Ectodermal cell (in vitro differentiated cells): Measurements from ENCODE around the gene KCNK18.
"Not testable (repeated sequence)": the region's sequence is repeated elsewhere in the genome, so short reads cannot be mapped to it uniquely, and the experiment has no call there.

ENCODE experiments used
- H3K27ac ChIP-seq: 2 replicates; pipeline ENCODE4 v1.7.0; 2013; ENCODE audit warnings: mild to moderate bottlenecking, low read depth, low read length; ENCODE audit not compliant: insufficient read depth, poor library complexity, severe bottlenecking
- H3K27me3 ChIP-seq: 2 replicates; pipeline ENCODE4 v1.7.0; 2013; ENCODE audit warnings: mild to moderate bottlenecking, low read length; ENCODE audit not compliant: insufficient read depth, control insufficient read depth, poor library complexity, severe bottlenecking
- H3K36me3 ChIP-seq: one replicate; pipeline ENCODE4 v1.7.0; 2013; ENCODE audit warnings: low read length; ENCODE audit not compliant: control insufficient read depth, insufficient read depth
- H3K4me1 ChIP-seq: one replicate; pipeline ENCODE4 v1.7.0; 2013; ENCODE audit warnings: low read length; ENCODE audit not compliant: control insufficient read depth, insufficient read depth
- H3K4me3 ChIP-seq: 2 replicates; pipeline ENCODE4 v1.7.0; 2013; ENCODE audit warnings: low read depth, low read length, control low read depth; ENCODE audit not compliant: insufficient read depth
- H3K9me3 ChIP-seq: 2 replicates; pipeline ENCODE4 v1.7.0; 2013; ENCODE audit warnings: mild to moderate bottlenecking, low read length, moderate library complexity; ENCODE audit not compliant: control insufficient read depth
- WGBS, 2 experiments: methylation state at CpG; one replicate each; pipeline ENCODE4 v1.1.7; 2013; ENCODE audit warnings: missing lambda C conversion rate in 2 of 2; 5-methylcytosine and 5-hydroxymethylcytosine counted together

Gene KCNK18

DNA sequence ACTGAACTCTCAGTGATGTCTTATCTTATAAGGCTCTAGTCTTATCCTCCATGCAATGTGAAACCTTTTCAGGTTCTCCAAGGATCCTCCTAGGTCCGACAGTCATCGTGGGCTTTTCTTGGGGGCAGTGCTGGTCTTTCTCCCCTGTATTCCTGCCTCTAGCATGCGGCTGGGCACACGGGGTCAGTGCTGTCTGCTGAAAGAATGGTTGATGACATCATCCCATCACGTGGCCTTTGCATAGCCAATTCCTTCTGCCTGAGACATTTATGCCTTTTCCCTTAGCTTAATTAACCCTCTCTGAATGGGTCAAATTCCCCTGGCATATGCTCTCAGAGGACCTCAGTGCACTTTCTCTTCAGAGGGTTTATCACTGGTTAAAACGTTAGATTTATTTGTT lies 27.0 kb upstream of the KCNK18 start:
- Histone ChIP-seq H3K27me3 (peaks cover 100% of the 10 kb centered on the region), H3K36me3 (no peaks in the 10 kb centered on the region), H3K4me1 (no peaks in the 10 kb centered on the region), H3K9me3 (no peaks in the 10 kb centered on the region), H3K27ac (no peak overlapping the region), H3K4me3 (no peak overlapping the region)
- 15% methylated on average over 6 of the region's 6 CpGs for WGBS, 2 experiments

DNA sequence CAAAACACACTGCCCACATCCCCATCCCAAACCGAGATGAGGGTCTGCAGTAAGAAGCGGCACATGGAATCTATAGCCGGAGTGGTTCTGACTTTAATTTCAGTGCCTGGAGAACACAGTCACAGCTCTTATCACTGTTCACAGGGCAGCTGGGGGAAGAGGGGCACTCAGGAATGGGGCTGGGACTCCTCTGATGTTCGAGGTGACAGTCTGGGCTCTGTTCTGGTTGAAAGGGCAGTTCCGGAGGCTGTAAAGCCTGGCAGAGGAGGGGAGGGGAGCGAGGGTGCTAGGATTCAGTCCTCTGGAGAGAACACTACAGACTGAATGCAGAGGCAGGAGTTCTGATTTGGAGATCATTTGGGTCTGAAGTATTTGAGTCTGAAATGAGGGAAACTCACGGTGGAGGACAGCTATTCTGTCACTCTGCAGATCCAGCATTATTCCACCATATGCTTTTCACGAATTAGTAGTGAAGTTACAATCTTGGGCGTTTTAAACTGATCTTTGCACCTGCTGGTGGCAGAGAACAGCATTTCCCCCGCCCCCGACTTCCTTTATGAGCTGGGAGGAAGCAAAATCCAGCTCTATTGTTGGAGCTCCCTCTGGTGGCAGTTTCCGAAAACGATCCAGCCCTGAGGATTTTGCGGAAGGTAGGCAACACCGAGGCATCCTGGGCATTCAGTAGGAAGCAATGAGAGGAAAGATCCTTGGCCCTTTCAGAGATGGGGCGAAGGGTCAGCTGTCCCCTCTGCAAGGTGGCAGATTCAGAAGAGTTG lies 22.7 kb upstream of the KCNK18 start:
- no peaks in the 10 kb centered on the region for H3K36me3 ChIP-seq
- H3K9me3 ChIP-seq, result no peaks in the 10 kb centered on the region
- peak overlapping the region; percentile 35 for H3K4me3 ChIP-seq
- no peaks in the 10 kb centered on the region for H3K4me1 ChIP-seq
- no peak overlapping the region for H3K27ac ChIP-seq
- H3K27me3 ChIP-seq, result peaks cover 67% of the 10 kb centered on the region
- WGBS, 2 experiments, result 12 to 14% methylated on average over 16 of the region's 16 CpGs

DNA sequence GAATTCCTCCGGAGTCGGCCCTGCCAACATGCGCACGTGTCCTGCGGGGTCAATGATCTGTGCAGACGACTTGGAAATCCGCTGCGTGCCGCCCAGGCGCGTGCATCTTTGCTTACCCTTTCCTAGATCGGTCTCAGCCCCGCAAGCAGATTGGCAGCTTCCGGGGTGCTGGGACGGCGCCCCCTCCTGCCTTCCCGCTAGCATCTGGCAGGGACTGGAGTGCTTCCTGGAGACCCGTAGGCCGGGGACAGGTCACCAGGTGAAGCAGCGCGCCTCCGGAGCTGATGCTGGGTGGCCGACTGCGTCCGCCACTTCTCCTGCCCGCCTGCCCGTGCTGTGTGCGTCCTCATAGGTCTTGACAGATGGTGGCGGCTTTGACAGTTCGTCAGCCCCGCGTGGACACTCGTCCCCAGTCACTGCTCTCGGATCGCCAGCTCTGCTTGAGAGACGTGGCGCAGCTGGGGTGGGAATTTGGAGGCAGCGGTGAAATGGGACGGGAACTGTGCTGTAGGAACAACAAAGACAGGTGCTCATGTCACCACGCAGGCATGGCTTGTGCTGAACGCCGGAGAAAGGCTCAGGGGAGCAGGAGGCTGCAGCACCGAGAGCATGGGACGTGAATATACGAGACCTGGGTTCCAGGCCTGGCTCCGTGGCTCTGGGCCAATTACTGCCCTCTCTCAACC lies 21.9 kb upstream of the KCNK18 start:
- Histone ChIP-seq H3K9me3 (no peaks in the 10 kb centered on the region), H3K27me3 (peaks cover 60% of the 10 kb centered on the region), H3K36me3 (no peaks in the 10 kb centered on the region), H3K4me3 (peak overlapping the region; percentile 35), H3K27ac (no peak overlapping the region), H3K4me1 (no peaks in the 10 kb centered on the region)
- WGBS, 2 experiments, result 3% methylated on average over 46 of the region's 46 CpGs

DNA sequence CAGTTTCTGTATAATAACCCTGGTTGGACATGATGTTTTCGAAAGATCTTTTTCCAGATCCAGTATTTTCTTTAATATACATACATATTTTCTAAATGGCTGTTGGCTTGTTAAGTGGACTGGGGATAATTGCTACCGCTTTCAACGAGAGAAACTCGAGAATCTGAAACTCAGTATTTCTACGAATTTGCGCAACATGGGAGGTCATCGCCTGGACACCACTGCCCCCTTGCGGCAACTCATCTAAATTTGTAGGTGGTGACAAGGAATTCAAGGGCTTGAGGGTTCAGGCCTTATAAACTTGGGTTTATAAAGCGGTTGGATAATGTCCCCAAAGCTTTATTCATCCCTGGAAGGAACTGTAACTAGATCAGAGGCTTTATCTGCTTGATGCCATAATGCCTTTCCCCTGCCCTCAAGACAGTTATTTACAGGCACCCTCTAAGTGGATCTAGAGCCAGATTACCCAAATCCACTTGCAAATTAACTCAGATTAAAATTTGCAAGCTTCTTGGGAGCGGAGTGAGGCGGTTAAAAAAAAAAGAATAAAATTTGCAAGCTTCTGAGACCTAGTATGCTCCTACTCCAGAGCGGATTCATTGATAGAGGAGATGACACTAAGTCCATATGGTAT lies 21.3 kb upstream of the KCNK18 start:
- no peak overlapping the region for H3K27ac ChIP-seq
- no peaks in the 10 kb centered on the region for H3K4me1 ChIP-seq
- H3K4me3 ChIP-seq, result peak overlapping the region; percentile 35
- no peaks in the 10 kb centered on the region for H3K36me3 ChIP-seq
- peaks cover 53% of the 10 kb centered on the region for H3K27me3 ChIP-seq
- H3K9me3 ChIP-seq, result no peaks in the 10 kb centered on the region
- WGBS, 2 experiments, result 28 to 29% methylated on average over 11 to 12 of the region's 12 CpGs

DNA sequence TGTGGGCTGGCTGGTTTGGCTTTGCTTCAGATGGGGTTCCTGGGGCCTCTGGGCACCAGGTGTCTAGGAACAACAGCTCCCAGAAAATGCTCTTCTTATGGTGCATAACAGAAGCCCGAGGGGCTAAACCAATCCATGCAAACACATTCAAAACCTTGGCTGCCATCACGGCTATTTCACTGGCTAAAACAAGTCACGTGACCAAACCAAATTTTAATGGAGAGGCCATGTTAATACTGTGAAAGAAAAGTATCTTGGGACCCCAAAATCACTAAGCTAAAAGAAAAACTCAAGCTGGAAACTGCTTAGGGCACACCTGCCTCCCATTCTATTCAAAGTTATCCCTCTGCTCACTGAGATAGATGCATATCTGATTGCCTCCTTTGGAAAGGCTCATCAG lies 19.1 kb upstream of the KCNK18 start:
- 95 to 96% methylated on average over 3 of the region's 3 CpGs for WGBS, 2 experiments
- Histone ChIP-seq H3K4me3 (no peak overlapping the region), H3K27me3 (peaks cover 32% of the 10 kb centered on the region), H3K4me1 (no peaks in the 10 kb centered on the region), H3K27ac (no peak overlapping the region), H3K9me3 (no peaks in the 10 kb centered on the region), H3K36me3 (no peaks in the 10 kb centered on the region)

DNA sequence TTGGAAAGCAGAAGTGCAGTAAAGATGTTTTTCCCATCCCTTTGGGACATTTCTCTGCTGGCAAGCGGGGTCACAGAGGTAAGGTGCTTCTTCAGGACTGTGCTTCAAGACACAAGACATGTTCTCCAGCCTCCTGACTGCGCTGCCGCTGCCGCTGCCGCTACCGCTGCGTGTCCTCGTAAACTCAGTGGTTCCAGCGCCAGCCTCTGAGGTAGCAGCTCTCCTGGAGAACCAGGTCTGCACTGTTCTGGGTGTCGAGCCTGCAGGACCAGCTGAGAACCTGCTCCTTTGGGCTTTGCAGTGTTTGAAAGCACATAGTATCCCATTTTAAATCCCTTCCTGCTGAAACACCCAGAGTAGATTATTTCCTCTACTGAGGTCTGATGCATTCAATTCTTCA lies 13.0 kb upstream of the KCNK18 start:
- Histone ChIP-seq H3K27me3 (no peaks in the 10 kb centered on the region), H3K27ac (no peak overlapping the region), H3K4me3 (no peak overlapping the region), H3K9me3 (no peaks in the 10 kb centered on the region), H3K36me3 (no peaks in the 10 kb centered on the region), H3K4me1 (no peaks in the 10 kb centered on the region)
- 94 to 95% methylated on average over 10 of the region's 10 CpGs for WGBS, 2 experiments

DNA sequence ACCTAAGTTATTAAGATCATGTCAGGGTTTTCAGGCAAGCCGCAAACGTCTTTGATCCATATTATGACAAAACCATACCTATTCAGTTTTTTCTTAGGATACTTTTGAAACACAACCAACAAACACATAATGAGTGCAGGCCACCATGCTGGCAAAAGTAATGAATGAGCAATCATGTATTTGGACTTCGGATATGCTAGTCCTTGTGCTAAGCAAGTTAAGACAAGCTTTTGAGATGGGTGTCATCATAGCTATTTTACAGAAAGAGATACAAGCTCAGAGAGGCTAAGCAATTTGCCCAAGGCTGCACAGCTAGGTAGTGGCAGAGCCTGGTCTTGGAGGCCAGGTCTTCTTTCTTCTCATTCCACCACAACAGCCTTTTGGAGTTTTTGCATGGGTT lies 12.5 kb upstream of the KCNK18 start:
- H3K4me3 ChIP-seq, result no peak overlapping the region
- no peaks in the 10 kb centered on the region for H3K4me1 ChIP-seq
- no peak overlapping the region for H3K27ac ChIP-seq
- no peaks in the 10 kb centered on the region for H3K36me3 ChIP-seq
- H3K9me3 ChIP-seq, result no peaks in the 10 kb centered on the region
- no peaks in the 10 kb centered on the region for H3K27me3 ChIP-seq
- WGBS, 2 experiments, result 86 to 89% methylated on average over 3 of the region's 3 CpGs

DNA sequence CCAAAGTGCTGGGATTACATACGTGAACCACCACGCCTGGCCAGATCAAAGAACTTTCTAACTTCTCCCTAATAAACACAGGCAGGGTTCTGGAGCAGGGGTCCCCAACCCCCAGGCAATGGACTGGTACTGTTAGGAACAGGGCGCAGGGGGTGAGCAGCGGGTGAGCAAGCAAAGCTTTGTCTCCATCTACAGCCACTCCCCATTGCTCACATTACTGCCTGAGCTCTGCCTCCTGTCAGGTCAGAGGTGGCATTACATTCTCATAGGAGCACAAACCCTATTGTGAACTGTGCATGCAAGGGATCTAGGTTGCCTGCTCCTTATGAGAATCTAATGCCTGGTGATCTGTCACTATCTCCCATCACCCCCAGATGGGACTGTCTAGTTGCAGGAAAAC lies 11.5 kb upstream of the KCNK18 start:
- H3K4me1 ChIP-seq, H3K4me3 ChIP-seq, H3K36me3 ChIP-seq, H3K9me3 ChIP-seq, H3K27me3 ChIP-seq, H3K27ac ChIP-seq: not testable (repeated sequence)
- WGBS, 2 experiments, result 90 to 97% methylated on average over 4 of the region's 4 CpGs

DNA sequence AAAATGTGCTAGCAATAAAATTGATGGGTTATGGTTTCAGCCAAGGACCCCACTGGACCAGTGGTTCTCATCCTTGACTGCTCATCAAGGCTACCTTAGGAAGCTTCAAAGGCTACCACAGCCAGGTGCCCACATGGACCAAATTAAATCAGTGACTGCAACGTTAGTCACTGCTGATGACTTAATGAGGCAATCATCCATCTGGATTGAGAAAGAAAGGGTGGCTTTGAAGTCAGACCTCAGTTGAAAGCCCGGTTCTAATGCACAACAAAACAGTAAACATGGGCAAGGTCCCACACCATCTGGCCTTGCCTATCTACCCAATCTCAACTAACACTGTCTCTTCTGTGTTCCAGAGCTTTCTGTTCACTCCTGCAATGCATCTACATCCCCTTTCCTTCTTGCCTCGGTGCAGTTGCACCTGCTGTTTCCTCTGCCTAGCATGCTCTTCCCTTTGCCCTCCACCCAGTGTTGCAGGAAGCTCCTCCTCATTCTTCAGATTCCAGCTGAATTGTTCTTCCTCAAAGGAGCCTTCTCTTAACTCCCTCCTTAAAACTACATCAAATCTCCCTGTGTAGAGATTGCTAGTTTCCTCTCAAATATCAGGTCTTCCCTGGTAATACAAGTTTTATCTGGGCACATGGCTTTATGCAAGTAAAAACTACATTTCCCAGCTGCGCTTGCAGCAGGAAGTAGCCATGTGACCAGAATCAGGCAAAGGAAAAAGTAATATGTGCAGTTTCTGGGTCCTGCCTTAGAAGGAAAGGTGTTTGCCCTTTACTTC lies 10.3 kb upstream of the KCNK18 start:
- Histone ChIP-seq H3K9me3 (no peaks in the 10 kb centered on the region), H3K4me1 (no peaks in the 10 kb centered on the region), H3K27me3 (no peaks in the 10 kb centered on the region), H3K4me3 (no peak overlapping the region), H3K27ac (no peak overlapping the region), H3K36me3 (no peaks in the 10 kb centered on the region)
- 74 to 75% methylated on average over 4 of the region's 4 CpGs for WGBS, 2 experiments

DNA sequence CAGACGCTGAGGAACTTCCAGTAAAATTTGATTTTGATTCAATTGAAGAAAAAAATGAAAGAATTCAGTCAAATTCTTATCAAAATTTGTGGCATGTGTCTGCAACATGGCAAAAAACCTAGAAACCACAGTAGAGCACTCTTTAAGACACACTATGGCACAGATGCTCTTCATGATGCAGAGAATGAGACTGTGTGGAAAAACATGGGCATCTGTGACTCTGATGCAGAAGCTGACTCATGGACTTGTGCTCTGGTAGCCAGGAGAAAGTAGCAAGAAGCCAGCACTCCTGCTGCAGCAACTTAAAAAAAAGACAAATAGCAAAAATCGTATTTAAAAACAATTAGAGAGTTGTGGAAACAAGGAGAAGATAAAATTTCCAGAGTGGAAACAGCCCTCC lies 8.9 kb upstream of the KCNK18 start:
- Histone ChIP-seq H3K36me3 (no peaks in the 10 kb centered on the region), H3K4me3 (no peak overlapping the region), H3K9me3 (no peaks in the 10 kb centered on the region), H3K27ac (no peak overlapping the region), H3K27me3 (no peaks in the 10 kb centered on the region), H3K4me1 (no peaks in the 10 kb centered on the region)
- 91 to 93% methylated on average over 2 of the region's 2 CpGs for WGBS, 2 experiments
